ENCODE results near the gene CENPB.

DNA sequence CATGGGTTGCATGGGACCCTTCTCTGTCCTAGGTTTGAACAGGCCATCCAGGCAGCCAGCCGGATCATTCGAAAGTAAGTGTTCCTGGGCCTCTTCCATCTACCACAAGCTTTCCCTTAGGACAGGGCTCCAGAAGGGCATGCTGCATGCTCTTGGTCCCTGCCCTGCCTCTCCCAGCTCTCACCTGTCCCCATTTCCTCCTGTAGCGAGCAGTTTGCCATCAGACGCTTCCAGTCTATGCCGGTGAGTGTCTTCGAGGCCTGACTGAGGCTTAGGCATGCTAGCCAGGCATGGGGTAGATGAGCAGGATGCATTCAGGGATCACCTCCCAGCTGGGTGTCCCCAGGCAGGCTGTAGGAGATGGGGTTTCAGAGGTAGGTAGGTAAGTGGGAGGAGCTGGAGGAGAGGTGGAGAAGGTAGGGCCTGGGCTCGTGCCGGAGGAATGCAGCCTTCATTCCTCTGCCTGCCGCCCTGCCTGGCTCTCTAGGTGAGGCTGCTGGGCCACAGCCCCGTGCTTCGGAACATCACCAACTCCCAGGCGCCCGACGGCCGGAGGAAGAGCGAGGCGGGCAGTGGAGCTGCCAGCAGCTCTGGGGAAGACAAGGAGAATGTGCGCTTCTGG, 13.8 kb upstream of the CENPB start:
- TF ChIP-seq, protein P1, sequence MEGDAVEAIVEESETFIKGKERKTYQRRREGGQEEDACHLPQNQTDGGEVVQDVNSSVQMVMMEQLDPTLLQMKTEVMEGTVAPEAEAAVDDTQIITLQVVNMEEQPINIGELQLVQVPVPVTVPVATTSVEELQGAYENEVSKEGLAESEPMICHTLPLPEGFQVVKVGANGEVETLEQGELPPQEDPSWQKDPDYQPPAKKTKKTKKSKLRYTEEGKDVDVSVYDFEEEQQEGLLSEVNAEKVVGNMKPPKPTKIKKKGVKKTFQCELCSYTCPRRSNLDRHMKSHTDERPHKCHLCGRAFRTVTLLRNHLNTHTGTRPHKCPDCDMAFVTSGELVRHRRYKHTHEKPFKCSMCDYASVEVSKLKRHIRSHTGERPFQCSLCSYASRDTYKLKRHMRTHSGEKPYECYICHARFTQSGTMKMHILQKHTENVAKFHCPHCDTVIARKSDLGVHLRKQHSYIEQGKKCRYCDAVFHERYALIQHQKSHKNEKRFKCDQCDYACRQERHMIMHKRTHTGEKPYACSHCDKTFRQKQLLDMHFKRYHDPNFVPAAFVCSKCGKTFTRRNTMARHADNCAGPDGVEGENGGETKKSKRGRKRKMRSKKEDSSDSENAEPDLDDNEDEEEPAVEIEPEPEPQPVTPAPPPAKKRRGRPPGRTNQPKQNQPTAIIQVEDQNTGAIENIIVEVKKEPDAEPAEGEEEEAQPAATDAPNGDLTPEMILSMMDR (conservative IDR thresholded peaks at IDR 0.05; ENCODE audit: low read length): no peak
- no peak for TF ChIP-seq EZH2phosphoT487 (IDR thresholded peaks at IDR 0.05; ENCODE audit: borderline replicate concordance, low read depth, low read length)
